Measurements from ENCODE around the gene APBA2.
"Not testable (repeated sequence)": the region's sequence is repeated elsewhere in the genome, so short reads cannot be mapped to it uniquely, and the experiment has no call there.

The APBA2 gene

GRCh38 chr15:28885630-28886430 is at the start of gene APBA2:
TSS of gene APBA2 (plus strand) at chr15:28885974. CDS start at chr15:29053885, 167,911 bp downstream.
- peak; percentile 49 for DNase-seq (ENCODE audit: low read depth)

GRCh38 chr15:28840285-28840684 is 45.5 kb upstream of the APBA2 start:
- DNase-seq (ENCODE audit: low read depth) = not testable (repeated sequence)

GRCh38 chr15:28842210-28842609 is 43.6 kb upstream of the APBA2 start:
- DNase-seq (ENCODE audit: low read depth) = not testable (repeated sequence)

- DNase-seq (ENCODE audit: low read depth) = not testable (repeated sequence)
Measured at GRCh38 chr15:28843520-28843919, 42.3 kb upstream of the APBA2 start.

GRCh38 chr15:28844147-28844546 is 41.6 kb upstream of the APBA2 start:
- DNase-seq (ENCODE audit: low read depth) = not testable (repeated sequence)

- not testable (repeated sequence) for DNase-seq (ENCODE audit: low read depth)
Measured at GRCh38 chr15:28847247-28847646, 38.5 kb upstream of the APBA2 start.

GRCh38 chr15:28847959-28848358 is 37.8 kb upstream of the APBA2 start:
- not testable (repeated sequence) for DNase-seq (ENCODE audit: low read depth)

- not testable (repeated sequence) for DNase-seq (ENCODE audit: low read depth)
Measured at GRCh38 chr15:28848521-28848920, 37.3 kb upstream of the APBA2 start, which contains the start of gene GOLGA6L7. TSS of gene GOLGA6L7 (minus strand) at chr15:28848644. CDS start at chr15:28848549, 95 bp downstream.

GRCh38 chr15:28849271-28849670 is 36.5 kb upstream of the APBA2 start:
- not testable (repeated sequence) for DNase-seq (ENCODE audit: low read depth)

- not testable (repeated sequence) for DNase-seq (ENCODE audit: low read depth)
Measured at GRCh38 chr15:28849766-28850165, 36.0 kb upstream of the APBA2 start.

GRCh38 chr15:28853654-28854053 is 32.1 kb upstream of the APBA2 start:
- not testable (repeated sequence) for DNase-seq (ENCODE audit: low read depth)

GRCh38 chr15:28854578-28854977 is 31.2 kb upstream of the APBA2 start:
- DNase-seq (ENCODE audit: low read depth) = not testable (repeated sequence)

GRCh38 chr15:28861031-28861534 is 24.7 kb upstream of the APBA2 start:
- DNase-seq (ENCODE audit: low read depth) = peak; percentile 11

- not testable (repeated sequence) for DNase-seq (ENCODE audit: low read depth)
Measured at GRCh38 chr15:28861589-28862293, 24.0 kb upstream of the APBA2 start.

- no peak for DNase-seq (ENCODE audit: low read depth)
Measured at GRCh38 chr15:28868744-28869345, 16.9 kb upstream of the APBA2 start.

GRCh38 chr15:28871168-28871567 is 14.6 kb upstream of the APBA2 start:
- no peak for DNase-seq (ENCODE audit: low read depth)

GRCh38 chr15:28873006-28873405 is 12.8 kb upstream of the APBA2 start:
- no peak for DNase-seq (ENCODE audit: low read depth)

- peak; percentile 27 for DNase-seq (ENCODE audit: low read depth)
Measured at GRCh38 chr15:28873585-28874190, 12.1 kb upstream of the APBA2 start.

- no peak for DNase-seq (ENCODE audit: low read depth)
Measured at GRCh38 chr15:28875461-28876000, 10.2 kb upstream of the APBA2 start.

- DNase-seq (ENCODE audit: low read depth) = no peak
Measured at GRCh38 chr15:28876131-28876844, 9.5 kb upstream of the APBA2 start.

- no peak for DNase-seq (ENCODE audit: low read depth)
Measured at GRCh38 chr15:28876845-28877185, 9.0 kb upstream of the APBA2 start.
